Measurements from ENCODE around the gene EFNA4.

EFNA4 gene

GRCh38 chr1:155026154-155026553 is 37.4 kb upstream of the EFNA4 start:
- Histone ChIP-seq H3K9me3 (ENCODE audit: control insufficient read depth, insufficient read depth, low read depth, low read length) (no peaks in the 10 kb centered on the region), H3K4me3 (ENCODE audit: low read depth, low read length) (no peak overlapping the region), H3K36me3 (ENCODE audit: control insufficient read depth in 2 of 2, insufficient read depth in 1 of 2, low read length in 2 of 2) (no peaks in the 10 kb centered on the region), H3K4me1 (ENCODE audit: control insufficient read depth, insufficient read depth, low read length) (no peaks in the 10 kb centered on the region), H3K27ac (ENCODE audit: extremely low read depth, low read depth, low read length) (no peak overlapping the region)
- ChIA-PET POLR2A (no interaction called here), CTCF (interaction anchor here (1.9 kb wide), 1 partner anchor 9 kb away, joined by 6 read pairs; no protein-coding TSS in a partner anchor)
- TF ChIP-seq SCRT2 (tag by site-specific recombination; IDR thresholded peaks at IDR 0.05) (no peak), ZNF302 (tag by site-specific recombination; IDR thresholded peaks at IDR 0.05; ENCODE audit: low read depth) (no peak), INSM2 (tag by site-specific recombination; IDR thresholded peaks at IDR 0.05) (no peak), KLF9 (tag by site-specific recombination; IDR thresholded peaks at IDR 0.05; ENCODE audit: low read depth) (no peak), ZNF544 (tag by site-specific recombination; IDR thresholded peaks at IDR 0.05) (no peak), ZNF184 (tag by site-specific recombination; IDR thresholded peaks at IDR 0.05) (no peak), GLI4 (tag by site-specific recombination; IDR thresholded peaks at IDR 0.05) (no peak), ZNF423 (tag by site-specific recombination; IDR thresholded peaks at IDR 0.05) (no peak), PATZ1 (tag by site-specific recombination; IDR thresholded peaks at IDR 0.05) (no peak), SP2 (tag by site-specific recombination; IDR thresholded peaks at IDR 0.05) (no peak), ZNF354C (tag by site-specific recombination; IDR thresholded peaks at IDR 0.05; ENCODE audit: borderline replicate concordance, low read depth) (no peak), HOXC10 (CRISPR knock-in tag; IDR thresholded peaks at IDR 0.05) (no peak), ZNF791 (tag by site-specific recombination; IDR thresholded peaks at IDR 0.05) (no peak), ZNF433 (tag by site-specific recombination; IDR thresholded peaks at IDR 0.05; ENCODE audit: low read depth) (no peak), EGR2 (tag by site-specific recombination; IDR thresholded peaks at IDR 0.05; ENCODE audit: low read depth) (no peak), ZNF391 (tag by site-specific recombination; IDR thresholded peaks at IDR 0.05; ENCODE audit: borderline replicate concordance, low read depth) (no peak), HOXD13 (CRISPR knock-in tag; IDR thresholded peaks at IDR 0.05; ENCODE audit: borderline replicate concordance) (no peak), ZNF843 (tag by site-specific recombination; IDR thresholded peaks at IDR 0.05) (no peak), ZFP41 (tag by site-specific recombination; IDR thresholded peaks at IDR 0.05; ENCODE audit: borderline replicate concordance) (no peak), KLF7 (tag by site-specific recombination; IDR thresholded peaks at IDR 0.05; ENCODE audit: borderline replicate concordance) (no peak)

- H3K4me1 ChIP-seq (ENCODE audit: control insufficient read depth, insufficient read depth, low read length) = no peaks in the 10 kb centered on the region
- ChIA-PET POLR2A (no interaction called here), CTCF (interaction anchor here (1.9 kb wide), 1 partner anchor 9 kb away, joined by 6 read pairs; no protein-coding TSS in a partner anchor)
- H3K9me3 ChIP-seq (ENCODE audit: control insufficient read depth, insufficient read depth, low read depth, low read length) = no peaks in the 10 kb centered on the region
- H3K36me3 ChIP-seq (ENCODE audit: control insufficient read depth in 2 of 2, insufficient read depth in 1 of 2, low read length in 2 of 2) = no peaks in the 10 kb centered on the region
- no peak overlapping the region for H3K4me3 ChIP-seq (ENCODE audit: low read depth, low read length)
- no peak overlapping the region for H3K27ac ChIP-seq (ENCODE audit: extremely low read depth, low read depth, low read length)
- TF ChIP-seq MYNN (tag by site-specific recombination; IDR thresholded peaks at IDR 0.05; ENCODE audit: borderline replicate concordance) (no peak), ZNF248 (tag by site-specific recombination; IDR thresholded peaks at IDR 0.05) (no peak), PRDM6 (tag by site-specific recombination; IDR thresholded peaks at IDR 0.05) (no peak), ZNF830 (tag by site-specific recombination; IDR thresholded peaks at IDR 0.05; ENCODE audit: low read depth) (no peak), KLF9 (tag by site-specific recombination; IDR thresholded peaks at IDR 0.05; ENCODE audit: low read depth) (no peak), ZNF585B (tag by site-specific recombination; IDR thresholded peaks at IDR 0.05) (no peak), AEBP2 (tag by site-specific recombination; IDR thresholded peaks at IDR 0.05; ENCODE audit: borderline replicate concordance) (no peak), ZNF416 (tag by site-specific recombination; IDR thresholded peaks at IDR 0.05) (no peak), ZBTB10 (tag by site-specific recombination; IDR thresholded peaks at IDR 0.05) (no peak)
These were observed 37.0 kb upstream of the EFNA4 start for GRCh38 chr1:155026588-155026987.
